ENCODE results near the gene SNX25.

SNX25 gene

GRCh38 chr4:185382754-185383153 lies 173.4 kb downstream of the SNX25 start:
- TF ChIP-seq EZH2phosphoT487 (IDR thresholded peaks at IDR 0.05; ENCODE audit: borderline replicate concordance, low read length) = no peak
- TF ChIP-seq CTCF (IDR thresholded peaks at IDR 0.05; ENCODE audit: low read depth, low read length, poor library complexity, severe bottlenecking) = no peak
- Histone ChIP-seq H3K79me2 (ENCODE audit: control insufficient read depth, low read length) (no peaks in the 10 kb centered on the region), H3K36me3 (ENCODE audit: control insufficient read depth, low read length) (no peaks in the 10 kb centered on the region), H3K4me3 (ENCODE audit: low read length) (no peak overlapping the region), H4K20me1 (ENCODE audit: control insufficient read depth, insufficient read depth, low read depth, low read length) (no peaks in the 10 kb centered on the region), H3K4me1 (ENCODE audit: control insufficient read depth, low read length) (no peaks in the 10 kb centered on the region), H3K27ac (ENCODE audit: low read depth, low read length) (no peak overlapping the region), H3K9me3 (ENCODE audit: control insufficient read depth, insufficient read depth, low read length) (no peaks in the 10 kb centered on the region), H3K9me2 (replicated peaks; ENCODE audit: control insufficient read depth, low read length) (no peaks in the 10 kb centered on the region), H3F3A (ENCODE audit: control insufficient read depth, insufficient read depth) (no peaks in the 10 kb centered on the region), H3K4me2 (ENCODE audit: low read length) (no peak overlapping the region), H3K27me3 (ENCODE audit: control insufficient read depth, low read length) (no peaks in the 10 kb centered on the region)

GRCh38 chr4:185383451-185383850 lies 174.1 kb downstream of the SNX25 start:
- TF ChIP-seq EZH2phosphoT487 (IDR thresholded peaks at IDR 0.05; ENCODE audit: borderline replicate concordance, low read length) (no peak), CTCF (IDR thresholded peaks at IDR 0.05; ENCODE audit: low read depth, low read length, poor library complexity, severe bottlenecking) (no peak)
- Histone ChIP-seq H3K4me3 (ENCODE audit: low read length) (no peak overlapping the region), H3K27me3 (ENCODE audit: control insufficient read depth, low read length) (no peaks in the 10 kb centered on the region), H4K20me1 (ENCODE audit: control insufficient read depth, insufficient read depth, low read depth, low read length) (no peaks in the 10 kb centered on the region), H3K79me2 (ENCODE audit: control insufficient read depth, low read length) (no peaks in the 10 kb centered on the region), H3F3A (ENCODE audit: control insufficient read depth, insufficient read depth) (0 out of 2 replicates have a peak, but pooled peaks cover 2% of the 10 kb centered on the region), H3K36me3 (ENCODE audit: control insufficient read depth, low read length) (no peaks in the 10 kb centered on the region), H3K4me2 (ENCODE audit: low read length) (no peak overlapping the region), H3K27ac (ENCODE audit: low read depth, low read length) (no peak overlapping the region), H3K9me2 (replicated peaks; ENCODE audit: control insufficient read depth, low read length) (no peaks in the 10 kb centered on the region), H3K9me3 (ENCODE audit: control insufficient read depth, insufficient read depth, low read length) (no peaks in the 10 kb centered on the region), H3K4me1 (ENCODE audit: control insufficient read depth, low read length) (no peaks in the 10 kb centered on the region)

DNA sequence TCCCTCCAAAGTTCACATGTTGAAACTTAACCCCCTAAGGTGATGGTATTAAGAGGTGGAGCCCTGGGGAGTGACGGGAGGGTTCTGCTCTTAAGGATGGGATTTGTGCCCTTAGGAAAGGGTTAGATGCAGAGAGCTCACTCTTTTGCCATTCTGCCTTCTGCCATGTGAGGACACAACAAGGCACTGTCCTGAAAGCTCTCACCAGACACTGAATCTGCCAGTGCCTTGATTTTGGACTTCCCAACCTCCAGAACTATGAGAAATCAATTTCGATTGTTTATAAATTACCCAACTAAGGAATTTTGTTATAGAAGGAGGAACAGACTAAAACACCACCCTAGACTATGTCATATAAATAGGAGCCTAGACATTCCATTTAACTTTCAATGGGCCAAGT lies 174.7 kb downstream of the SNX25 start:
- TF ChIP-seq EZH2phosphoT487 (IDR thresholded peaks at IDR 0.05; ENCODE audit: borderline replicate concordance, low read length) (no peak), CTCF (IDR thresholded peaks at IDR 0.05; ENCODE audit: low read depth, low read length, poor library complexity, severe bottlenecking) (no peak)
- H4K20me1 ChIP-seq (ENCODE audit: control insufficient read depth, insufficient read depth, low read depth, low read length) = no peaks in the 10 kb centered on the region
- no peak overlapping the region for H3K4me2 ChIP-seq (ENCODE audit: low read length)
- 0 out of 2 replicates have a peak, but pooled peaks cover 2% of the 10 kb centered on the region for H3F3A ChIP-seq (ENCODE audit: control insufficient read depth, insufficient read depth)
- no peaks in the 10 kb centered on the region for H3K4me1 ChIP-seq (ENCODE audit: control insufficient read depth, low read length)
- no peak overlapping the region for H3K27ac ChIP-seq (ENCODE audit: low read depth, low read length)
- H3K4me3 ChIP-seq (ENCODE audit: low read length) = no peak overlapping the region
- H3K36me3 ChIP-seq (ENCODE audit: control insufficient read depth, low read length) = no peaks in the 10 kb centered on the region
- no peaks in the 10 kb centered on the region for H3K27me3 ChIP-seq (ENCODE audit: control insufficient read depth, low read length)
- H3K79me2 ChIP-seq (ENCODE audit: control insufficient read depth, low read length) = no peaks in the 10 kb centered on the region
- no peaks in the 10 kb centered on the region for H3K9me2 ChIP-seq (replicated peaks; ENCODE audit: control insufficient read depth, low read length)
- H3K9me3 ChIP-seq (ENCODE audit: control insufficient read depth, insufficient read depth, low read length) = no peaks in the 10 kb centered on the region
